SK-N-SH (cell line): ENCODE data around the gene PERM1. TPM values are rescaled to one million over a fixed set of nuclear protein-coding genes. Genes with fewer than 3 reads are reported as not detected.

Experiments used
- CTCF ChIA-PET: fragments of 300-600, 350-600 bp; formaldehyde crosslinking; extraction: SDS; loops from one replicate; lab custom pipeline; 2021; lab: Yijun Ruan, JAX
- POLR2A ChIA-PET: fragments of 350-600 bp; sonication (Branson Sonifier 250); formaldehyde crosslinking; extraction: SDS; loops from one replicate; lab custom pipeline; 2020; ENCODE audit warnings: antibody characterized with exemption, inconsistent platforms; lab: Yijun Ruan, JAX
- DNase-seq: peaks from one replicate; pipeline ENCODE4 v3.0.0; 2012
- H2AFZ ChIP-seq: fragments of 200-600 bp; sonication (generic); 2 replicates; pipeline ENCODE4 v1.8.1; 2016; ENCODE audit warnings: antibody characterized with exemption, mild to moderate bottlenecking, low read depth
- H3F3A ChIP-seq: fragments of 200-600 bp; sonication (generic); replicated peaks from 2 replicates; pipeline ENCODE3; 2016; ENCODE audit warnings: antibody characterized with exemption, mild to moderate bottlenecking; ENCODE audit not compliant: insufficient read depth
- H3K27ac ChIP-seq, 2 experiments: fragments of 200-500 bp in 1 of 2; fragments of 200-600 bp in 1 of 2; sonication (Bioruptor generic) in 1 of 2; sonication (generic), shearing (Covaris generic) in 1 of 2; 2 replicates each; pipeline versions ENCODE4 v1.5.1 to v1.6.1; 2014 to 2016; ENCODE audit warnings: low read depth in 2 of 2, inconsistent platforms in 1 of 2, low read length in 1 of 2, mild to moderate bottlenecking in 1 of 2, mixed read lengths in 1 of 2
- H3K27me3 ChIP-seq: fragments of 200-600 bp; sonication (generic), shearing (Covaris generic); 2 replicates; pipeline ENCODE4 v1.6.1; 2016; ENCODE audit warnings: mixed run types; ENCODE audit not compliant: insufficient read depth
- H3K36me3 ChIP-seq, 2 experiments: fragments of 200-500 bp in 1 of 2; fragments of 200-600 bp in 1 of 2; sonication (Bioruptor generic) in 1 of 2; sonication (generic) in 1 of 2; replicated peaks in 1 of 2; 2 replicates each; pipeline versions ENCODE3 to v1.5.1; 2014 to 2016; ENCODE audit warnings: low read length in 1 of 2, mild to moderate bottlenecking in 1 of 2; ENCODE audit not compliant: insufficient read depth in 2 of 2, control insufficient read depth in 1 of 2
- H3K4me1 ChIP-seq, 2 experiments: fragments of 200-500 bp in 1 of 2; fragments of 200-600 bp in 1 of 2; sonication (Bioruptor generic) in 1 of 2; sonication (generic), shearing (Covaris generic) in 1 of 2; 2 replicates each; pipeline versions ENCODE4 v1.5.1 to v1.6.1; 2014 to 2016; ENCODE audit warnings: low read depth in 1 of 2, low read length in 1 of 2, mixed run types in 1 of 2; ENCODE audit not compliant: insufficient read depth in 2 of 2, control insufficient read depth in 1 of 2
- H3K4me2 ChIP-seq: fragments of 200-600 bp; sonication (generic), shearing (Covaris generic); 2 replicates; pipeline ENCODE4 v1.6.1; 2017; ENCODE audit warnings: mixed run types
- H3K4me3 ChIP-seq, 2 experiments: fragments of 200-500 bp in 1 of 2; fragments of 200-600 bp in 1 of 2; sonication (Bioruptor generic) in 1 of 2; sonication (generic), shearing (Covaris generic) in 1 of 2; 2 replicates each; pipeline versions ENCODE4 v1.5.1 to v1.8.1; 2014 to 2016; ENCODE audit warnings: low read depth in 2 of 2, inconsistent platforms in 1 of 2, low read length in 1 of 2, mild to moderate bottlenecking in 1 of 2, mixed read lengths in 1 of 2, moderate library complexity in 1 of 2
- H3K79me2 ChIP-seq: fragments of 200-600 bp; sonication (generic); 2 replicates; pipeline ENCODE4 v1.8.1; 2017; ENCODE audit warnings: mild to moderate bottlenecking; ENCODE audit not compliant: insufficient read depth
- H3K9ac ChIP-seq: fragments of 200-600 bp; sonication (generic); 2 replicates; pipeline ENCODE4 v1.6.1; 2017; ENCODE audit warnings: mixed run types
- H3K9me2 ChIP-seq: fragments of 200-600 bp; sonication (generic); 2 replicates; pipeline ENCODE4 v1.6.1; 2017; ENCODE audit warnings: mixed run types
- H3K9me3 ChIP-seq: fragments of 200-600 bp; sonication (generic); 2 replicates; pipeline ENCODE4 v1.6.1; 2017; ENCODE audit warnings: mixed run types, mild to moderate bottlenecking, moderate library complexity
- H4K20me1 ChIP-seq: fragments of 200-600 bp; sonication (generic); 2 replicates; pipeline ENCODE4 v1.6.1; 2017; ENCODE audit warnings: mild to moderate bottlenecking, mixed run types; ENCODE audit not compliant: insufficient read depth
- CHD2 ChIP-seq: fragments of 150-350 bp; IDR thresholded peaks from 2 replicates; pipeline ENCODE4 v1.6.1; 2018; ENCODE audit warnings: low read length; ENCODE audit not compliant: partially characterized antibody
- CTCF ChIP-seq: fragments of 200-600 bp; sonication (generic); IDR thresholded peaks from 2 replicates; pipeline ENCODE4 v1.6.1; 2017; ENCODE audit warnings: antibody characterized with exemption, mild to moderate bottlenecking, moderate library complexity
- ELF1 ChIP-seq: IDR thresholded peaks from 2 replicates; pipeline ENCODE4 v1.4.0; 2012
- EP300 ChIP-seq, 2 experiments: IDR thresholded peaks; 2 replicates each; pipeline versions ENCODE4 v1.4.0 to v1.6.1; 2012; ENCODE audit warnings: borderline replicate concordance in 1 of 2, low read depth in 1 of 2, low read length in 1 of 2
- EZH2phosphoT487 ChIP-seq: fragments of 200-600 bp; sonication (generic); IDR thresholded peaks from 2 replicates; pipeline ENCODE4 v1.6.1; 2017; ENCODE audit warnings: low read depth, mixed run types, mild to moderate bottlenecking, antibody characterized with exemption, moderate library complexity, borderline replicate concordance
- FOXJ3 ChIP-seq: sonication (generic); formaldehyde crosslinking; IDR thresholded peaks from 2 replicates; pipeline ENCODE4 v1.5.1; 2020; ENCODE audit warnings: mild to moderate bottlenecking, missing genetic modification reagents
- FOXM1 ChIP-seq: IDR thresholded peaks from 2 replicates; pipeline ENCODE4 v1.4.0; 2012; ENCODE audit warnings: low read depth, mild to moderate bottlenecking
- GATA2 ChIP-seq: sonication (generic); formaldehyde crosslinking; IDR thresholded peaks from 2 replicates; pipeline ENCODE4 v1.5.0; 2020; ENCODE audit warnings: mild to moderate bottlenecking, missing genetic modification reagents
- JUND ChIP-seq: IDR thresholded peaks from 2 replicates; pipeline ENCODE4 v1.4.0; 2012
- MAX ChIP-seq: IDR thresholded peaks from 2 replicates; pipeline ENCODE4 v1.4.0; 2012; ENCODE audit warnings: low read depth
- NFIC ChIP-seq: IDR thresholded peaks from 2 replicates; pipeline ENCODE4 v1.4.0; 2012; ENCODE audit warnings: borderline replicate concordance
- NRF1 ChIP-seq: IDR thresholded peaks from 2 replicates; pipeline ENCODE4 v1.6.1; 2012; ENCODE audit warnings: low read depth, mild to moderate bottlenecking, low read length
- POLR2AphosphoS5 ChIP-seq: IDR thresholded peaks from 2 replicates; pipeline ENCODE4 v1.6.1; 2012; ENCODE audit warnings: low read depth, low read length
- RAD21 ChIP-seq: IDR thresholded peaks from 2 replicates; pipeline ENCODE4 v1.6.1; 2012; ENCODE audit warnings: mild to moderate bottlenecking, low read length
- RXRA ChIP-seq: IDR thresholded peaks from 2 replicates; pipeline ENCODE4 v1.4.0; 2012; ENCODE audit warnings: low read depth, mild to moderate bottlenecking, borderline replicate concordance
- SIN3A ChIP-seq: IDR thresholded peaks from 2 replicates; pipeline ENCODE4 v1.6.1; 2012; ENCODE audit warnings: low read depth, mild to moderate bottlenecking, low read length, moderate library complexity, borderline replicate concordance
- SMC3 ChIP-seq: IDR thresholded peaks from 2 replicates; pipeline ENCODE4 v1.6.1; 2012; ENCODE audit warnings: low read depth, low read length, improper control_type of control experiment
- TCF12 ChIP-seq: IDR thresholded peaks from 2 replicates; pipeline ENCODE4 v1.4.0; 2012
- TEAD4 ChIP-seq: IDR thresholded peaks from 2 replicates; pipeline ENCODE4 v1.4.0; 2012; ENCODE audit warnings: mild to moderate bottlenecking, borderline replicate concordance; ENCODE audit not compliant: insufficient read depth
- ZBTB33 ChIP-seq: IDR thresholded peaks from 2 replicates; pipeline ENCODE4 v1.4.0; 2012; ENCODE audit warnings: low read depth, borderline replicate concordance
- WGBS: methylation state at CpG from one replicate; pipeline ENCODE4 v1.1.6; 2017; ENCODE audit warnings: low lambda C conversion rate; 5-methylcytosine and 5-hydroxymethylcytosine counted together
- polyA plus RNA-seq, 3 experiments: library from polyadenylated mRNA; depleted of rRNA; stranded (reverse); fragments of >200 nt; gene quantifications; 2 replicates each; pipeline ENCODE4 v1.2.3, GENCODE V29; 2012

The PERM1 gene
- polyA plus RNA-seq, 1 of the 3 experiments (the other 2 are of a cell fraction) = 0.25 TPM

- no peaks in the 10 kb centered on the region for H3K79me2 ChIP-seq
- H3K9me2 ChIP-seq = no peaks in the 10 kb centered on the region
- no peak overlapping the region for H3K27ac ChIP-seq
- H3K27me3 ChIP-seq = peaks cover 30% of the 10 kb centered on the region; the same call in 1 of the 2 replicates
- no peaks in the 10 kb centered on the region for H3K36me3 ChIP-seq
- no peak overlapping the region for H2AFZ ChIP-seq
- WGBS = 12% methylated on average over 5 of the region's 29 CpGs
- TF ChIP-seq MAX (no peak), SMC3 (peak; percentile 56), CTCF (peak; percentile 76), FOXM1 (no peak), RAD21 (peak; percentile 71)
- H3K4me3 ChIP-seq = peak overlapping the region in 1 of 2 experiments; percentile 32; a peak in 1 of 4 replicates
- no peak overlapping the region for H3K9ac ChIP-seq
- peak; percentile 92 for DNase-seq
- CTCF ChIA-PET = interaction anchor here (0.6 to 9.1 kb wide), 39 partner anchors 8 to 364 kb away, joined by 3 to 246 read pairs (median 4); partner anchors contain the start of genes AGRN, HES4, ISG15 and KLHL17
- H3K4me1 ChIP-seq = peaks cover 0 to 9% of the 10 kb centered on the region in 2 experiments; a peak in 1 of 4 replicates
- POLR2A ChIA-PET = no interaction called here
- no peaks in the 10 kb centered on the region for H3K9me3 ChIP-seq
- H3F3A ChIP-seq = no peaks in the 10 kb centered on the region
- peak overlapping the region; percentile 63; the same call in 1 of the 2 replicates for H3K4me2 ChIP-seq
- H4K20me1 ChIP-seq = no peaks in the 10 kb centered on the region
Measured at GRCh38 chr1:983798-984475, 2.0 kb upstream of the PERM1 start.

- Histone ChIP-seq H3K4me3 (no peak overlapping the region), H3K36me3 (no peaks in the 10 kb centered on the region), H3K9ac (no peak overlapping the region), H3K27ac (no peak overlapping the region), H3K4me1 (peaks cover 0 to 12% of the 10 kb centered on the region in 2 experiments; a peak in 1 of 4 replicates), H2AFZ (no peak overlapping the region), H3K27me3 (peaks cover 21% of the 10 kb centered on the region; the same call in 1 of the 2 replicates), H3F3A (no peaks in the 10 kb centered on the region), H3K9me2 (no peaks in the 10 kb centered on the region), H3K9me3 (no peaks in the 10 kb centered on the region), H4K20me1 (no peaks in the 10 kb centered on the region), H3K4me2 (no peak overlapping the region), H3K79me2 (no peaks in the 10 kb centered on the region)
- no peak for DNase-seq
- ChIA-PET CTCF (interaction anchor here (0.6 to 9.1 kb wide), 16 partner anchors 8 to 309 kb away, joined by 3 to 246 read pairs (median 8); partner anchors contain the start of genes HES4 and ISG15), POLR2A (interaction anchor here (0.6 kb wide), 1 partner anchor 40 kb away, joined by 3 read pairs; no protein-coding TSS in a partner anchor)
- WGBS = 51% methylated on average over 13 of the region's 43 CpGs
- TF ChIP-seq CHD2 (no peak), SMC3 (no peak), GATA2 (CRISPR knock-in tag) (no peak), SIN3A (no peak), NRF1 (no peak), ZBTB33 (no peak), CTCF (no peak), NFIC (no peak), EZH2phosphoT487 (no peak), POLR2AphosphoS5 (no peak), TEAD4 (no peak), EP300 (IDR thresholded peaks at IDR 0.05; ENCODE audit: borderline replicate concordance in 1 of 2, low read depth in 1 of 2, low read length in 1 of 2) (no peak), ELF1 (no peak), RXRA (no peak), FOXJ3 (CRISPR knock-in tag) (no peak), TCF12 (no peak), JUND (no peak)
Measured at GRCh38 chr1:982765-983436, 1.0 kb upstream of the PERM1 start.
